Suprapubic skin (tissue), 4 donors: Measurements from ENCODE around the gene RCBTB2. TPM values are rescaled to one million over a fixed set of nuclear protein-coding genes. Genes with fewer than 3 reads are reported as not detected.
"Not testable (repeated sequence)": the region's sequence is repeated elsewhere in the genome, so short reads cannot be mapped to it uniquely, and the experiment has no call there.

ENCODE experiments used
- DNase-seq, 2 donors: peaks; one replicate each; pipeline ENCODE4 v3.0.0-alpha.2; 2019; ENCODE audit warnings: low spot score in 2 of 2
- H3K27ac ChIP-seq: fragments of 200-600 bp; sonication (generic); one replicate; pipeline ENCODE4 v1.5.1; 2019
- H3K27me3 ChIP-seq: fragments of 200-600 bp; sonication (generic); one replicate; pipeline ENCODE4 v1.5.1; 2019
- H3K36me3 ChIP-seq: fragments of 200-600 bp; sonication (generic); one replicate; pipeline ENCODE4 v1.5.1; 2019
- H3K4me1 ChIP-seq: fragments of 200-600 bp; sonication (generic); one replicate; pipeline ENCODE4 v1.5.1; 2019
- H3K4me3 ChIP-seq: fragments of 200-600 bp; sonication (generic); one replicate; pipeline ENCODE4 v1.5.1; 2019; ENCODE audit warnings: mild to moderate bottlenecking
- H3K9me3 ChIP-seq: fragments of 200-600 bp; sonication (generic); one replicate; pipeline ENCODE4 v1.5.1; 2019
- EP300 ChIP-seq: sonication (generic); formaldehyde crosslinking; IDR thresholded peaks from one replicate; pipeline ENCODE4 v1.6.1; 2017; ENCODE audit warnings: antibody characterized with exemption
- POLR2A ChIP-seq, 2 donors: fragments of 450-650 bp; IDR thresholded peaks; one replicate each; pipeline ENCODE4 v1.6.1; 2017; ENCODE audit warnings: antibody characterized with exemption in 2 of 2, mild to moderate bottlenecking in 2 of 2, moderate library complexity in 2 of 2
- POLR2AphosphoS5 ChIP-seq, 3 donors: sonication (generic); formaldehyde crosslinking; IDR thresholded peaks; one replicate each; pipeline ENCODE4 v1.6.1; 2017; ENCODE audit warnings: antibody characterized with exemption in 3 of 3
- WGBS: methylation state at CpG from one replicate; pipeline ENCODE4 v1.1.5; 2018; 5-methylcytosine and 5-hydroxymethylcytosine counted together
- total RNA-seq, 4 donors: library from RNA; depleted of rRNA; stranded (reverse); fragments of >200 nt; gene quantifications; one replicate each; pipeline ENCODE4 v1.1.0, GENCODE V29; 2016
- TF ChIP-seq, protein P1 (sequence below), 2 donors: fragments of 200-600 bp in 1 of 2; fragments of 450-650 bp in 1 of 2; sonication (generic) in 1 of 2; IDR thresholded peaks; one replicate each; pipeline ENCODE4 v1.5.1; 2016 to 2019; ENCODE audit warnings: antibody characterized with exemption in 2 of 2, mild to moderate bottlenecking in 1 of 2, moderate library complexity in 1 of 2

RCBTB2 gene
- total RNA-seq, result 1 to 10 TPM; 2.9 to 5.8 (median 4.4) TPM

DNA sequence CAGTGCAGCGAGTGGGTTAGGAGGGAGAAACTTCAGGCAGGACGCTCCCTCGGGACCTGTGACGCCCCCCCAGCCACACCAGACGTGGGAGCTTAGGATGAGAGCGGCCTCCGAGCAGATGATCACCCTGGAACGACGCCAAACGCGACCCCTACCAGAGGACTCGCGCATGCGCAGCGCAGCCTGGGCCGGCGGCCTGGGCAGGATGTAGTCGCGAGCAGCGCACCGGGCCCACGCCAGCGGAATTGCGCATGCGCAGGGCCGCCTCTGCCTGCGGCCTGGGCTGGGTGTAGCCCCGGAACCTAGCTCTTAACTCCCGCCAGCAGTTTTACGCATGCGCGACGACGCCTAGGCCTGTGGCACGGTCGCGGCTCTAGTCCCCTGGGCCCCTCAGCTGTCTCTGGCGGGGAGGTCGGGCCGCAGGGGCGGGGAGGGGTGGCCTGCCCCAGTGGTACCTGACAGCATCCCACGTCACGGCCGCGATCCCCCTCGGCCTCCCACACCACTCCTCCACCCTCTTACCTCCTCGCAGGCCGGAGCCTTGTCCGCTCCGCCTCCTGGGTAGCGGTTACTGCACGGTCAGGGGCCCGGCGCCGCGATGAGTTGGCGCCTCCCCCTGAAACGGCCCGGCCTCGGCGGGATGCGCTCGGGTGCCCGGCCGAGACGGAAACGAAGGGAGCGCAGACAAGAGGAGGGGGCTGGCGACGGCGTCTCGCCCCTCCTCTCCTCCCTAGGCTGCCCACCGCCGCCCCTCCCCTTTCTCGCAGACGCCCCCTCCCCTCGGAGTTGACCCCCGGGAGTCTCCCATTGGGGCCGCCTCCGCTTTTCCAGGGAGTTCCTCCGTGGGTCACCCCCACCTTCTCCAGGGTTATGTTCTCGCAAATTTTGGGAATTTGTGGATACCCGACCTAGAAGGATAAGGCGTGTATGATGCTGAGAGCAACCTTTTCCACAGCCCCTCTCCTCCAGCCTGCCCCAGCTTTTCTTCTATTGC is at the start of gene RCBTB2:
RCBTB2 (minus strand) TSS at position 575 of the 994 bp plus-strand sequence. CDS start 11,141 bp downstream, outside the sequence.
- no peaks in the 10 kb centered on the region for H3K27me3 ChIP-seq
- peak; percentile 65 to 87 for TF ChIP-seq POLR2A (IDR thresholded peaks at IDR 0.05)
- TF ChIP-seq, protein P1, sequence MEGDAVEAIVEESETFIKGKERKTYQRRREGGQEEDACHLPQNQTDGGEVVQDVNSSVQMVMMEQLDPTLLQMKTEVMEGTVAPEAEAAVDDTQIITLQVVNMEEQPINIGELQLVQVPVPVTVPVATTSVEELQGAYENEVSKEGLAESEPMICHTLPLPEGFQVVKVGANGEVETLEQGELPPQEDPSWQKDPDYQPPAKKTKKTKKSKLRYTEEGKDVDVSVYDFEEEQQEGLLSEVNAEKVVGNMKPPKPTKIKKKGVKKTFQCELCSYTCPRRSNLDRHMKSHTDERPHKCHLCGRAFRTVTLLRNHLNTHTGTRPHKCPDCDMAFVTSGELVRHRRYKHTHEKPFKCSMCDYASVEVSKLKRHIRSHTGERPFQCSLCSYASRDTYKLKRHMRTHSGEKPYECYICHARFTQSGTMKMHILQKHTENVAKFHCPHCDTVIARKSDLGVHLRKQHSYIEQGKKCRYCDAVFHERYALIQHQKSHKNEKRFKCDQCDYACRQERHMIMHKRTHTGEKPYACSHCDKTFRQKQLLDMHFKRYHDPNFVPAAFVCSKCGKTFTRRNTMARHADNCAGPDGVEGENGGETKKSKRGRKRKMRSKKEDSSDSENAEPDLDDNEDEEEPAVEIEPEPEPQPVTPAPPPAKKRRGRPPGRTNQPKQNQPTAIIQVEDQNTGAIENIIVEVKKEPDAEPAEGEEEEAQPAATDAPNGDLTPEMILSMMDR (IDR thresholded peaks at IDR 0.05), result no peak
- TF ChIP-seq POLR2AphosphoS5 (IDR thresholded peaks at IDR 0.05), result peak; percentile 49 to 82 (median 72)
- no peak for TF ChIP-seq EP300
- peaks cover 21% of the 10 kb centered on the region for H3K4me1 ChIP-seq
- peak within 1 kb of the TSS; percentile 95 for H3K27ac ChIP-seq
- DNase-seq, result peak; percentile 98 to 99
- H3K4me3 ChIP-seq, result peak within 1 kb of the TSS; percentile 85
- 2% methylated on average over 29 of the region's 84 CpGs for WGBS
- H3K9me3 ChIP-seq, result no peaks in the 10 kb centered on the region
- no peaks in the 10 kb centered on the region for H3K36me3 ChIP-seq

DNA sequence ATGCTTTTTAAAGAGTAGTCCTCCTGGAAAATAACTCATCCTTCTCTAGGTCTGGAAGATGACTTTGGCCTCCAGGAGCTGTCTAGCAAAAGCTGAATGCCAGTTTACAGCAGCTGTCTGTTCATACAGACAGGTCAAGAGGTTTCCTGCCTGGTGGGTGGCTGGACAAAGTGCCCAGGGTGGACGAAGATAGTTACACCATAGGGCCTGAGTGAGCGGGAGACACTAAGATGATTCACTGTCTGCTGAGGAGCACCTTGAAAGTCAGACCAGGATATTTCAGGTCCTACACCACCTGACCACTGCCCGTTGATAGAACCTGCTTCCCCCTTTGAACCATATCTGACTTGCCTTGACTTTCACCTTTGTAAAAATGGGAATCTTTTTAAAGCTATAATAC is 49.2 kb upstream of the RCBTB2 start:
- Histone ChIP-seq H3K36me3 (no peaks in the 10 kb centered on the region), H3K27me3 (no peaks in the 10 kb centered on the region), H3K4me3 (no peak overlapping the region), H3K9me3 (no peaks in the 10 kb centered on the region), H3K27ac (no peak overlapping the region), H3K4me1 (peaks cover 62% of the 10 kb centered on the region)
- TF ChIP-seq POLR2A (IDR thresholded peaks at IDR 0.05), result no peak
- TF ChIP-seq POLR2AphosphoS5 (IDR thresholded peaks at IDR 0.05), result no peak
- TF ChIP-seq EP300, result no peak
- TF ChIP-seq, protein P1 (IDR thresholded peaks at IDR 0.05), result no peak
- no peak for DNase-seq
- 96% methylated on average over 3 of the region's 3 CpGs for WGBS

DNA sequence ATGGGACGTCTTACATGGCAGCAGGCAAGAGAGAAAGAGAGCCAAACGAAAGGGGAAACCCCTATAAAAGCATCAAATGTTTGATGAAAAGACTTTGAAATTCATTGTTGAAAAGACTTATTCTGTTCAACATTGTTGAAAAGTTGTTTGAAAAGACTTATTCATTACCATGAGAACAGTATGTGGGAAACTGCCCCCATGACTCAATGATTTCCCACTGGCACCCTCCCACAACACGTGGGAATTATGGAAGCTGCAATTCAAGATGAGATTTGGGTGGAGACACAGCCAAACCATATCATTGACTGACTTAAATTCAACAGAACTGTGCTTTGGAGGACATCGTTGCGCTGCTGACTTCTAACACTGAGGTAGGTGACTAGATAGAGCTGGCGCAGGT is 48.0 kb upstream of the RCBTB2 start:
- TF ChIP-seq POLR2AphosphoS5 (IDR thresholded peaks at IDR 0.05) (no peak), EP300 (no peak), POLR2A (IDR thresholded peaks at IDR 0.05) (no peak)
- TF ChIP-seq, protein P1 (IDR thresholded peaks at IDR 0.05), result no peak
- no peak for DNase-seq
- Histone ChIP-seq H3K27me3 (no peaks in the 10 kb centered on the region), H3K4me1 (peaks cover 50% of the 10 kb centered on the region), H3K36me3 (no peaks in the 10 kb centered on the region), H3K9me3 (no peaks in the 10 kb centered on the region), H3K4me3 (no peak overlapping the region), H3K27ac (no peak overlapping the region)
- 64% methylated on average over 6 of the region's 6 CpGs for WGBS

GRCh38 chr13:48580185-48580803 is 47.4 kb upstream of the RCBTB2 start:
- no peak overlapping the region for H3K4me3 ChIP-seq
- TF ChIP-seq, protein P1 (IDR thresholded peaks at IDR 0.05), result peak; percentile 60 to 61
- no peak for TF ChIP-seq POLR2A (IDR thresholded peaks at IDR 0.05)
- H3K9me3 ChIP-seq, result no peaks in the 10 kb centered on the region
- H3K4me1 ChIP-seq, result peaks cover 44% of the 10 kb centered on the region
- no peaks in the 10 kb centered on the region for H3K36me3 ChIP-seq
- no peak overlapping the region for H3K27ac ChIP-seq
- 44% methylated on average over 8 of the region's 8 CpGs for WGBS
- no peak for DNase-seq
- no peaks in the 10 kb centered on the region for H3K27me3 ChIP-seq

DNA sequence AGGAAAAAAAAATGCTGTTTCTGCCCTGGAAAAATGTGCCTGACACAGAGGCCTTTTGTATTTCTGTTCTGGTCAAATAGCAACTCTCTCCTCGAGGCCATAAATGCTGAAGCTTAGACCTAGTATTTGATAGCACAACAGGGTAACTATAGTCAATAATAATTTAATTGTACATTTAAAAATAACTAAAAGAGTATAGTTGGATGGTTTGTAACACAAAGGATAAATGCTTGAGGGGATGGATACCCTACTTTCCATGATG is 47.0 kb upstream of the RCBTB2 start:
- peaks cover 40% of the 10 kb centered on the region for H3K4me1 ChIP-seq
- WGBS, result 82% methylated on average over 1 of the region's 1 CpG
- not testable (repeated sequence) for H3K27ac ChIP-seq, DNase-seq, H3K9me3 ChIP-seq, H3K4me3 ChIP-seq, H3K36me3 ChIP-seq, H3K27me3 ChIP-seq
